ENCODE results near the gene PCSK2.

Gene PCSK2

GRCh38 chr20:17502105-17502504, 275.3 kb downstream of the PCSK2 start:
- H3K27me3 ChIP-seq (ENCODE audit: control insufficient read depth in 1 of 2, insufficient read depth in 2 of 2, low read length in 2 of 2): no peaks in the 10 kb centered on the region

GRCh38 chr20:17503301-17504065, 276.6 kb downstream of the PCSK2 start:
- Histone ChIP-seq H3K4me3 (ENCODE audit: low read depth in 1 of 2, low read length in 2 of 2) (no peak overlapping the region), H3K36me3 (ENCODE audit: insufficient read depth, low read length) (no peaks in the 10 kb centered on the region), H3K27me3 (ENCODE audit: control insufficient read depth in 1 of 2, insufficient read depth in 2 of 2, low read length in 2 of 2) (no peaks in the 10 kb centered on the region), H3K9ac (ENCODE audit: low read length) (no peak overlapping the region), H3K27ac (ENCODE audit: low read depth, low read length) (no peak overlapping the region), H3K9me3 (ENCODE audit: low read length) (no peaks in the 10 kb centered on the region), H3K4me1 (ENCODE audit: insufficient read depth, low read length) (peaks cover 9% of the 10 kb centered on the region)

More at GRCh38 chr20:17502105-17502504, 275.3 kb downstream of the PCSK2 start:
- Histone ChIP-seq H3K4me1 (ENCODE audit: insufficient read depth, low read length) (peaks cover 9% of the 10 kb centered on the region), H3K4me3 (ENCODE audit: low read depth in 1 of 2, low read length in 2 of 2) (no peak overlapping the region), H3K36me3 (ENCODE audit: insufficient read depth, low read length) (no peaks in the 10 kb centered on the region), H3K9ac (ENCODE audit: low read length) (no peak overlapping the region), H3K9me3 (ENCODE audit: low read length) (no peaks in the 10 kb centered on the region), H3K27ac (ENCODE audit: low read depth, low read length) (no peak overlapping the region)

- Histone ChIP-seq H3K4me1 (ENCODE audit: insufficient read depth, low read length) (peaks cover 9% of the 10 kb centered on the region), H3K27me3 (ENCODE audit: control insufficient read depth in 1 of 2, insufficient read depth in 2 of 2, low read length in 2 of 2) (no peaks in the 10 kb centered on the region), H3K9ac (ENCODE audit: low read length) (no peak overlapping the region), H3K36me3 (ENCODE audit: insufficient read depth, low read length) (no peaks in the 10 kb centered on the region), H3K27ac (ENCODE audit: low read depth, low read length) (no peak overlapping the region), H3K4me3 (ENCODE audit: low read depth in 1 of 2, low read length in 2 of 2) (peak overlapping the region in 1 of 2 donors; percentile 85), H3K9me3 (ENCODE audit: low read length) (no peaks in the 10 kb centered on the region)
Measured at GRCh38 chr20:17504066-17504897, 277.4 kb downstream of the PCSK2 start.

- Histone ChIP-seq H3K36me3 (ENCODE audit: insufficient read depth, low read length) (no peaks in the 10 kb centered on the region), H3K27me3 (ENCODE audit: control insufficient read depth in 1 of 2, insufficient read depth in 2 of 2, low read length in 2 of 2) (no peaks in the 10 kb centered on the region), H3K4me1 (ENCODE audit: insufficient read depth, low read length) (peaks cover 9% of the 10 kb centered on the region), H3K4me3 (ENCODE audit: low read depth in 1 of 2, low read length in 2 of 2) (peak overlapping the region; percentile 24 to 85), H3K9me3 (ENCODE audit: low read length) (no peaks in the 10 kb centered on the region), H3K9ac (ENCODE audit: low read length) (no peak overlapping the region), H3K27ac (ENCODE audit: low read depth, low read length) (peak overlapping the region; percentile 43)
Measured at GRCh38 chr20:17504898-17505635, 278.2 kb downstream of the PCSK2 start.

- Histone ChIP-seq H3K9me3 (ENCODE audit: low read length) (no peaks in the 10 kb centered on the region), H3K36me3 (ENCODE audit: insufficient read depth, low read length) (no peaks in the 10 kb centered on the region), H3K27ac (ENCODE audit: low read depth, low read length) (no peak overlapping the region), H3K9ac (ENCODE audit: low read length) (no peak overlapping the region), H3K4me1 (ENCODE audit: insufficient read depth, low read length) (peaks cover 9% of the 10 kb centered on the region), H3K4me3 (ENCODE audit: low read depth in 1 of 2, low read length in 2 of 2) (peak overlapping the region in 1 of 2 donors; percentile 85), H3K27me3 (ENCODE audit: control insufficient read depth in 1 of 2, insufficient read depth in 2 of 2, low read length in 2 of 2) (no peaks in the 10 kb centered on the region)
Measured at GRCh38 chr20:17505636-17506517, 279.0 kb downstream of the PCSK2 start.

GRCh38 chr20:17507032-17507431, 280.2 kb downstream of the PCSK2 start:
- no peaks in the 10 kb centered on the region for H3K27me3 ChIP-seq (ENCODE audit: control insufficient read depth in 1 of 2, insufficient read depth in 2 of 2, low read length in 2 of 2)
- no peak overlapping the region for H3K27ac ChIP-seq (ENCODE audit: low read depth, low read length)
- no peaks in the 10 kb centered on the region for H3K36me3 ChIP-seq (ENCODE audit: insufficient read depth, low read length)
- no peak overlapping the region for H3K9ac ChIP-seq (ENCODE audit: low read length)
- H3K9me3 ChIP-seq (ENCODE audit: low read length): no peaks in the 10 kb centered on the region
- H3K4me3 ChIP-seq (ENCODE audit: low read depth in 1 of 2, low read length in 2 of 2): no peak overlapping the region
- peaks cover 9% of the 10 kb centered on the region for H3K4me1 ChIP-seq (ENCODE audit: insufficient read depth, low read length)

GRCh38 chr20:17507531-17507930, 280.7 kb downstream of the PCSK2 start:
- Histone ChIP-seq H3K4me1 (ENCODE audit: insufficient read depth, low read length) (peaks cover 9% of the 10 kb centered on the region), H3K27me3 (ENCODE audit: control insufficient read depth in 1 of 2, insufficient read depth in 2 of 2, low read length in 2 of 2) (no peaks in the 10 kb centered on the region), H3K9ac (ENCODE audit: low read length) (no peak overlapping the region), H3K36me3 (ENCODE audit: insufficient read depth, low read length) (no peaks in the 10 kb centered on the region), H3K27ac (ENCODE audit: low read depth, low read length) (no peak overlapping the region), H3K9me3 (ENCODE audit: low read length) (no peaks in the 10 kb centered on the region), H3K4me3 (ENCODE audit: low read depth in 1 of 2, low read length in 2 of 2) (no peak overlapping the region)

- Histone ChIP-seq H3K36me3 (ENCODE audit: insufficient read depth, low read length) (no peaks in the 10 kb centered on the region), H3K27ac (ENCODE audit: low read depth, low read length) (no peak overlapping the region), H3K27me3 (ENCODE audit: control insufficient read depth in 1 of 2, insufficient read depth in 2 of 2, low read length in 2 of 2) (no peaks in the 10 kb centered on the region), H3K9me3 (ENCODE audit: low read length) (no peaks in the 10 kb centered on the region), H3K9ac (ENCODE audit: low read length) (no peak overlapping the region), H3K4me1 (ENCODE audit: insufficient read depth, low read length) (peaks cover 9% of the 10 kb centered on the region), H3K4me3 (ENCODE audit: low read depth in 1 of 2, low read length in 2 of 2) (no peak overlapping the region)
Measured at GRCh38 chr20:17508756-17509155, 281.9 kb downstream of the PCSK2 start.

GRCh38 chr20:17510548-17510947, 283.7 kb downstream of the PCSK2 start:
- H3K9ac ChIP-seq (ENCODE audit: low read length): no peak overlapping the region
- no peak overlapping the region for H3K27ac ChIP-seq (ENCODE audit: low read depth, low read length)
- H3K9me3 ChIP-seq (ENCODE audit: low read length): no peaks in the 10 kb centered on the region
- no peaks in the 10 kb centered on the region for H3K27me3 ChIP-seq (ENCODE audit: control insufficient read depth in 1 of 2, insufficient read depth in 2 of 2, low read length in 2 of 2)
- H3K4me1 ChIP-seq (ENCODE audit: insufficient read depth, low read length): peaks cover 2% of the 10 kb centered on the region
- no peaks in the 10 kb centered on the region for H3K36me3 ChIP-seq (ENCODE audit: insufficient read depth, low read length)
- H3K4me3 ChIP-seq (ENCODE audit: low read depth in 1 of 2, low read length in 2 of 2): no peak overlapping the region

- no peak overlapping the region for H3K4me3 ChIP-seq (ENCODE audit: low read depth in 1 of 2, low read length in 2 of 2)
- no peak overlapping the region for H3K9ac ChIP-seq (ENCODE audit: low read length)
Measured at GRCh38 chr20:17511401-17511800, 284.6 kb downstream of the PCSK2 start.

More at GRCh38 chr20:17511401-17511800, 284.6 kb downstream of the PCSK2 start:
- Histone ChIP-seq H3K9me3 (ENCODE audit: low read length) (no peaks in the 10 kb centered on the region), H3K27ac (ENCODE audit: low read depth, low read length) (no peak overlapping the region), H3K27me3 (ENCODE audit: control insufficient read depth in 1 of 2, insufficient read depth in 2 of 2, low read length in 2 of 2) (no peaks in the 10 kb centered on the region), H3K36me3 (ENCODE audit: insufficient read depth, low read length) (no peaks in the 10 kb centered on the region), H3K4me1 (ENCODE audit: insufficient read depth, low read length) (no peaks in the 10 kb centered on the region)

Measured in muscle layer of colon (tissue), 2 donors.